ENCODE data around the gene GMIP.
"Not testable (repeated sequence)": the region's sequence is repeated elsewhere in the genome, so short reads cannot be mapped to it uniquely, and the experiment has no call there.

GMIP gene

DNA sequence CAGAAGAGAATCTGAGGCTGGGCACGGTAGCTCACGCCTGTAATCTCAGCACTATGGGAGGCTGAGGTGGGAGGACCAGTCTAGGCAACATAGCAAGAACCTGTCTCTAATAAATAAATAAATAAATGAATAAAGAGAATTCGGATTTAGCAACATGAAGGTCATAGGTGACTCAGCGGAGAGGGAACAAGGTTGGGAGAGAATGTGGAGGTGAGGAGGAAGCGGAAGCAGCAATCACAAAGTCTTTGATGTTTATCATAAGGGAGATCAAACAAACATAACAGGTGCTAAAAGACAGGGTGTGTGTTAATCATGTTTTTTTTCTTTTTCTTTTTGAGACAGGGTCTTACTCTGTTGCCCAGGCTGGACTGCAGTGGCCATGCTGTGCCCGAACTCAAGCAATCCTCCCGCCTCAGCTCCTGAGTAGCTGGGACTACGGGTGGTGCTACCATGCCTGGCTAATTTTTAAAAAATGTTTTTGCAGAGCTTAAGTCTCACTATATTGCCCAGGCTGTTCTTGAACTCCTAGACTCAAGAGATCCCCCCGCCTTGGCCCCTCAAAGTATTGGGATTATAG is 41.2 kb downstream of the GMIP start:
- no peak for DNase-seq

DNA sequence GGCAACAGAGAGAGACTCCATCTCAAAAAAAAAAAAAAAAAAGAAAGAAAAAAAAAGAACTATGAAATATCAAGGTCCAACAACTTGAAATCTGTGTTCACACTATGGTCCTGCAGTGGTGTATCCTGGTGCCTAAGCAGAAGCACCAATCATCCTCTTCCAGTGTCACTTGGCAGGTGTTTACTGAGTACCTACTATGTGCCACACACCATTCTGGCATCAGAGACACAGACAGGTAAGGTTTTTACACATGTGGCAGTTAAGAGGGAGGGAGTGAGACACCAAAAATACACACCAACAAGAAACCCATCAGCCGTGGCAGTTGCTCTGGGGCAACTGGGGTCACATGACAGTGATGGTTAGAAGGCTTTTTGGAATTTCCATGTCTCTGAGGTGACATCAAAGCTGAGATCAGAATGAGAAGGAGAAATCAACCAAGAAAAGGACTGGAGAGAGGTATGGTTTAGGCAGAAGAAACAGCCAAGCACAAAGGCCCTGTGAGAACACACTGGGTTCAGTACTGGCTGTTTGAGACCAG is 42.6 kb downstream of the GMIP start:
- no peak for DNase-seq

DNA sequence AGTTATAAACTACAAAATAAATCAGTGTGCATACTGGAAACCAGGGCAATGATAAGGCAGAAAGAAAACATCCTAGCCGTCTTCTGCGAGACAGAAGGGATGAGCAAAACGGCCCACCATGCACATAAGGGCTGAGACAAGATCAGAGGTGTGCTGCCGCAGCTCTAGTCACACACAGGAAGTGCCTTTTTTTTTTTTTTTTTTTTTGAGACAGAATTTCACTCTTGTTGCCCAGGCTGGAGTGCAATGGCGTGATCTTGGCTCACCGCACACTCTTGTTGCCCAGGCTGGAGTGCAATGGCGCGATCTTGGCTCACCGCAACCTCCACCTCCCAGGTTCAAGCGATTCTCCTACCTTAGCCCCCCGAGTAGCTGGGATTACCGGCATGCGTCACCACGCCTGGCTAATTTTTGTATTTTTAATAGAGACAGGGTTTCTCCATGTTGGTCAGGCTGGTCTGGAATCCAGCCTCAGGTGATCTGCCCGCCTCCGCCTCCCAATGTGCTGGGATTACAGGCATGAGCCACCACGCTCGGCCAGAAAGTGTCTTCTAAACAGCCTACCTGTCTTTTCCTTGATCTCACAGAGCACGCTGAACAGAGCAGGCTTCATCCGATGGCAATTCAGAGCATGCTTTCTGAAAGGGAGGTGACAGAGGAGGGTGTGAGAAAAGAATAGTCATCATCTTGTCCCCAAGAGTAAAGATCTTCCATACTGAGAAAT is 44.6 kb downstream of the GMIP start:
- not testable (repeated sequence) for DNase-seq

DNA sequence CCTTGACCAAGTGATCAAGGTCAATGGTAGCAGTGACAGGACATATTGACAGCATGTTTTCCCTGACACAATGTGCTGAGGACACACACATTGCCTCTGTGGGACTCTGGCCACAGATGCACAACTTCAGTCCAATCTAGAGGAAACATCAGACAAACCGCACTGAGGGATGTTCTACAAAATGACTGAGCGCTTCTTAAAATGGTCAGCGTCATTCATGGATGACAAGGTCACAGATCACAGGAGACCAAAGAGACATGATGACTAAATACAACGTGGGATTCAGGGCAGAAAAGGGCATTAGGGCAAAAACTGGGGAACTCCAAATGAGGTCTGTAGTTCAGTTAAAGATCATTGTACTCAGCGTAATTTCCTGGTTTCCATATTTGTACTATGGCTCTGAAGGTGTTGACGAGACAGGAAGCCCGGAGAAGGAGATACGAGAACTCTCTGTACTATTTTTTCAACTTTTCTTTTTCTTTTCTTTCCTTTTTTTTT is 45.6 kb downstream of the GMIP start:
- no peak for DNase-seq

DNA sequence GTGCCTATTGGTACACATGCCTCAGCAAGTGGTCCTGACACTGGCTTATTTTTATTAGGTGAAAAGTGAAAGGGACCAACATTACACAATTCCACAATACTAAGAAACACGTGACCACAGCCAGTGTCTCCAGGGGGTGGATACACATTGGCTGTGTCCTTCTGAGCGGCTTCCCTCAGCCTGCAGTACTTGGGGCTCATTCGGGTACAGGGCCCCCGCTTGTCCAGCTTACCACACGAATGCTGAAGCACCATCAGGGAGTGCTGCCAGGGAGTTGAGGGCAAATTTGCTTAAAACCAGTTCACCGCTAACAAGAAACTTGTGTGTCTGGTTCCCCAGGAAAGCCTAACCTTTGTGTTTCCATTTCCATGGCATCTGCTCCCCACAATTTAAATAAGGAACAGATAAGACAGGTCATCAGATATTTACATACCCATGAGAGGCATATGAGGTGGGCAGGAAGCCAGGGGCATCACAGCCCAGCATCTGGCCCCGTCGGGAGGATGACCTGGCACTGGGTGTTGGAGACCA is 48.2 kb downstream of the GMIP start:
- DNase-seq = no peak

DNA sequence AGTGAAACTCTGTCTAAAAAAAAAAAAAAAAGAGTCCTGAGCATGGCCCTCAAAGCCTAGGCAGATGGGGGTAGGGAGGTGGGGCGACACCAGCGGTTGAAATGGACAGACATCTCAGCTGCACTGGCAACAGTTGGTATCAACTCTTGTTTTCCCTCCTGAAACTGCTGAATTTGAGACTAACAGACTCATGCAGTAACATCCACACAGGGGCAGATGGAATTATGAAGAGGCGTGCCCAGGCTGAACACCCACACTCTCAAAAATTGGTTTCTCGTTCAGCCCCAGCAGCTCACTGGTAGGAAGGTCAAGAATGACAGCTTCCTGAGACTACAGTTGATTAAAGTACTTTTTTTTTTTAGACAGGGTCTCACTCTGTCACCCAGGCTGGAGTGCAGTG is 49.1 kb downstream of the GMIP start:
- no peak for DNase-seq

DNA sequence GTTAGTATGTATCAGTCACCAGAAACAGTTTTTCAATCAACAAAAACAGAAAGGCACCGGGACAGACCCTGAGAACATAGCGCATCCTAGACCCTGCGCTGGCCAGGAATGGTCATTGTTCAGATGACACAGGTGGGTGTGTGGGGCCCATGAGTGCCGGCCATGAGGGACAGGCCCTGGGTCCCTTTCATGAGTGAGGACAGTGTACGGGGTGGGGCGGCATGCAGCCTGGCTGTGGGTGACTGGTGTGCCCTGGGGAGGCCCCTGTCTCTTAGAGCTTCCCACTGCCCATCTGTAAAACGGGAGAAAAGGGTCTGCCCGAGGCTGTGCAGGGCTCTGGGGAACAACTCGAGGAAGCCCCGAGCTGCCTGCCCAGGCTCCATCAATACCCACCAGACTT is 50.8 kb downstream of the GMIP start:
- DNase-seq = no peak

DNA sequence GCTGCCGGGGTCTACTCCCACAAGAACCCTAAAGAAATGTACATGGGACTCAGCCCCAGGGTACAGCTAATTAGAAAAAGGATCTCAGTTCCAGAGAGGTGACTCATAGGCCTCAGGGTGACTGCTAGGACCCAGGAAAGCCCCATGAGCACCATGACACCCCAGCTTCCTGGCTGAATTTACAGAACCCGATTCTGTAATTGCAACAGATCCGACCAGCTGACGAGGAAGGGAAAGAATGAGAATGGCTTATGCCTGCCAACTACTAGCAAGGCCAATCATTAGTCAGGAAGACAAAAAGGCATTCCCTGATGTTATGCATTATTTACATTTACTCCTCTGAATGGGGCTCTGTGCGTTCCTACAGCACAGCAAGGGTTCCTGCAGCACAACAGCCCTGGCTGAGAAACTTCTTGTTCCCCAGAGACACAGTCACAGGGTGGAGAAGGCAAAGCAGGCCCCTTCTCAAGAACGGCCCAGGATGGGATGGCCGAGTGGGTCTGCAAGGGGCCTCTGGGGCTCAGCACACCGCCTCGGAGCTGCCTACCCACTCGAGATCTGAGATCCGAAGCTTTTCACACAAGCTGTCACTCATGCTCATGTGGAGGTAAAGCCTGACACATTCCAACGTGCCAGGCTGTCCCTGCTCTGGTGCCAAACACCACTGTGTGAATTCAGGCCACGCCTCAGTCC is 52.2 kb downstream of the GMIP start:
- DNase-seq = no peak

DNA sequence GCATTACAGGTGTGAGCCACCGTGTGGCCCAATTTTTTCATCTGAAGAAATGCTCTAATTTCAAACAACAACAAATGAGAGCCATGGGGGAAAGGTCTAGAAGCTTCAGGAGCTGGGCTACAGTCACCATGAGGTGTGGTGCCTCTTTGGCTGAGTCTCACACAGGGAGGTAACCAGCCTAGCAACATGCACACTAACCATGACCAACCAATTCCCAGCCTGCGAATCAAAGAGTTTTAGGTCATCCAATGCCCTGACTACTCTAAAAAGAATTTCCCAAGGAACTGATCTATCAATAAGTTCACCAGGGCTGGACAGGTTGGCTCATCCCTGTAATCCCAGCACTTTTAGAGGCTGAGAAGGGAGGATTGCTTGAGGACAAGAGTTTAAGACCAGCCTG is 54.9 kb downstream of the GMIP start:
- DNase-seq = no peak

DNA sequence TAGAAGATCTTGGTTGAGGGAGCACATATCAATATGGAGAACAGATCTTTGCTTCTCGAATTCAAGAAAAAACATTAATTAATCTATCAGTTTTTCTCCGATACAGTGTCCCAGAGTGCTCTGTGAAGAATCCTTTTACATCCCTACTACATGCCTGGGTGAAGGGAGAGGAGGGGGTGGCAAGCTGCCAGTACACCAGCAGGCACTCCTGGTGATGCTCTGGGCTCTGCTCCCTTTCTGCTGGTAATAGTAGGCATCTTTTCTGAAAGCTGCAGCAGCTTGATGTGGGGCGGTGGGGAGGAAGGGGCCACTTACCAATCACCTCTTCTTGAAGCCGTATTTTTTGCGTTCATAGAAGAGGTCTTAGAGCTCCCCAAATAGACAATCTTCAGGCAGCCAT is 55.7 kb downstream of the GMIP start:
- no peak for DNase-seq

DNA sequence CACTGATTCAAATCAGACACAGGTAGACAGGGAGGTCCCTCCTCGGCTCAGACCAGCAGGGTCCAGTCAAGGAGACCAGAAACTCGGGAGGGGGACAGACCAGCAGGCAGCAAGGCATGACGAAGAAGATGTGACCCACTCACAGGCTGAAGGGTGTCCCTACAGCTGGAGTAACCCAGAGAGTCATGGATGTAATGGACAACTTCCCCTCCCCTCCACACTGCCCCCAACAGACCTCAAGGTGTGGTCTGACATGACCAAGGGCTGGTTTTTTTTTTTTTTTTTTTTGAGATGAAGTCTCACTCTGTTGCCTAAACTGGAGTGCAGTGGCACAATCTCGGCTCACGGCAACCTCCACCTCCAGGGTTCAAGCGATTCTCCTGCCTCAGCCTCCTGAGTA is 59.1 kb downstream of the GMIP start:
- no peak for DNase-seq

DNA sequence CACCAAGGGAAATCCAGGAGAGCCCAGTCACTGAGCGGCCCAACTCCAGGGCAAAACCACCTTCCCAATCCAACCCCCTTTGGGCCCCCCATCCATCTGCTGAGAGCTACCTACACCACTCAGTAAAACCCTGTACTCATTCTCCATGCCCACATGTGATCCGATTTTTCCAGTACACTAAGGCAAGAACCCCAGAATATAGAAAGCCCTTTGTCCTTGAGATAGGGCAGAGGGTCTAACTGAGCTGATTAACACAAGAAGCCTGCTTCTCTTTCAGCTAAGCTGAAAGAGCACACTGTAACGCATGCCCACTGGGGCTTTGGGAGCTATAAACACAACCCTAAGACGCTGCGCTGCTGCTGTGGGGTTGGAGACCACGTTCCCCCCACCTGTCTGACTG is 61.0 kb downstream of the GMIP start:
- no peak for DNase-seq

DNA sequence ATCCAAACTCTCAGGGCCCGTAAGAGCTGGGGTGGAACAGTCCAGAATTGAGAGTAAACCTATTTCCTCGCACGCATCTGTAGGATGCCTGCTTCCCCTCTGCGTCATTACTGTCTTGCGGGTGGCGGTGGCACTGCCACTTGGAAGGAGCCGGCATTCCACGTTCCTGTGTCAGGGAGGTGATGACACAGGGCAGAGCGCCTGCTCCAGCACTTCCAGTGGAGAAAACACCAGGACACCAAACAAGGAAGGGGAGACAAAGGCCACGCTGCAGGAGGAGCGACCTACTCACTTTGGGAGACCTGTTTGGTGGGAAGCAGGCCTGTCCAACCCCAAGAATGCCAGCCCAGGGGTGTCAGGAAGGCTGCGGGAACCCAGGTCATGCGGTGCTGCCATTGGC is 62.1 kb downstream of the GMIP start:
- DNase-seq = no peak

DNA sequence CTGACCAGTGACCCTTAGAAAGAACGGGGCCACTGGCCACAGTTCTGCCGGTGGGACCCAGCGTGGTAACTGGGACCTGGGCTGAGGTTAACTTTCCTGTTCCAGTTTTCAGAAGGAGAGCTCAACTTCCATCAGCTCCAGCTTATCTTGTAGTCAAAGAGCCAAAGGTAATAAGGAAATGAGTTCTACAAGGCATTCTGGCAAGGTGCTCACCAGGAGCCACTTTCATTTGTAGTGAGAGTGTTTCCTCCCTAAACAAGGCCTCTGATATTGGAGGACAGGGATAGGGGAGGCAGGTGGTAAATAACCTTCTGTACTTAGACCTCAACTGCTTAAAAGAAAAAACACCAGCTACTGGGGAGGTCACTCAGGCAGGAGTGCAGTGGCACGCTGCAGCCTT is 63.0 kb downstream of the GMIP start:
- DNase-seq = no peak

DNA sequence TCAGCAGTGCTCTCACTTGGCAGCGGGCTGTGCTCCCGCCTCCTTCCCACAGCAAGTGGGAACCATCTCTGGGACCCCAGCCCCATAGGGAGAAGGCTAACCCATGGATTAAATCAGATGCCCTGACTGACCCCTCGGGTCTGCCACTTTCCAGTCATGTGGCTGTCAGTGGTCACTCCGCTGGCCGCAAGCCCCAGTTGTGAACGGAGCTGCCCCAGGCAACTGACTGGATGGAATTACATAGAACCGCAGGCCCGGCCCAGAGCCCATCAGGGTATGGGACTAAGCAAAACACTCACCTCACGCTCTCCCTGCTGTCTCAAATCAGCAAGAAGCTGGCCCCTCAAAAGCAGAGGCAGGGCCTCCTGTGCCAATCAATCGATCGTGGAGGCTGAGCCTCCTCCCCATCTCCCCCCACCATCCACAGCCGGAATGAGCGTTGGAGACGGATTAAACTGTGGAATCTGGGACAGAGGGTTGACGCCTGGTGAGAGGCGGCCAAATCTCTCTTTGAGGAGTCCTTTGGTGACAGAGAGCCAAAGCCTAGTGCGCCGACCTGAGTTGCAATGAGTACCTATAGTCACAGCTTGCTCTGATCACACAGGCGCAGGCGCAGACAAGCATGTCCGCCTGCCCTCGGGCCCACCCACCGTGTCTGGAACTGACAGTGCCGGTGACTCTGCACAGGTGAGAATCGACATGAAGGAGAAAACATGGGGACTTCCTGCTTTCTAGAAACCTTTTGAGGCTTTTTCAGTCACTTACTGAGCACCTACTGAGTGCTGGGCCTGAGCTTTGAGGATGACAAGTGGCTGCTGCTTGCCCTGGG is 63.7 kb downstream of the GMIP start:
- DNase-seq = no peak
